ENCODE measurements around the gene ASB2.

The ASB2 gene

GRCh38 chr14:93960774-93961438 is 15.5 kb downstream of the ASB2 start:
- DNase-seq (ENCODE audit: low read depth), result no peak

- DNase-seq (ENCODE audit: low read depth), result no peak
These were observed 16.3 kb downstream of the ASB2 start for GRCh38 chr14:93960108-93960475.

- DNase-seq (ENCODE audit: low read depth), result peak; percentile 68
These were observed 16.9 kb downstream of the ASB2 start for GRCh38 chr14:93959239-93960107.

GRCh38 chr14:93958567-93959238 is 17.7 kb downstream of the ASB2 start:
- no peak for DNase-seq (ENCODE audit: low read depth)

- DNase-seq (ENCODE audit: low read depth), result no peak
These were observed 18.4 kb downstream of the ASB2 start for GRCh38 chr14:93957751-93958566.

- DNase-seq (ENCODE audit: low read depth), result no peak
These were observed 19.0 kb downstream of the ASB2 start for GRCh38 chr14:93957333-93957710.

- no peak for DNase-seq (ENCODE audit: low read depth)
These were observed 19.6 kb downstream of the ASB2 start for GRCh38 chr14:93956514-93957332.

- no peak for DNase-seq (ENCODE audit: low read depth)
These were observed 20.4 kb downstream of the ASB2 start for GRCh38 chr14:93955850-93956481.

- DNase-seq (ENCODE audit: low read depth), result no peak
These were observed 21.2 kb downstream of the ASB2 start for GRCh38 chr14:93954900-93955849.

- DNase-seq (ENCODE audit: low read depth), result no peak
These were observed 21.9 kb downstream of the ASB2 start for GRCh38 chr14:93954516-93954830.

- DNase-seq (ENCODE audit: low read depth), result no peak
These were observed 22.4 kb downstream of the ASB2 start for GRCh38 chr14:93953739-93954515.

GRCh38 chr14:93953263-93953662 is 23.1 kb downstream of the ASB2 start:
- DNase-seq (ENCODE audit: low read depth), result no peak

- no peak for DNase-seq (ENCODE audit: low read depth)
These were observed 23.5 kb downstream of the ASB2 start for GRCh38 chr14:93952829-93953228.

- DNase-seq (ENCODE audit: low read depth), result no peak
These were observed 24.5 kb downstream of the ASB2 start for GRCh38 chr14:93951635-93952540.

GRCh38 chr14:93950948-93951634 is 25.3 kb downstream of the ASB2 start:
- no peak for DNase-seq (ENCODE audit: low read depth)

GRCh38 chr14:93949511-93950075 is 26.8 kb downstream of the ASB2 start:
- no peak for DNase-seq (ENCODE audit: low read depth)

- DNase-seq (ENCODE audit: low read depth), result no peak
These were observed 29.1 kb downstream of the ASB2 start for GRCh38 chr14:93947282-93947681.

All from GM04503 (cell line).